HFF-Myc (cell line): Measurements from ENCODE around the gene SPTBN1.

Experiments
- DNase-seq: peaks from one replicate; pipeline ENCODE4 v3.0.0-alpha.2; 2011; ENCODE audit warnings: low read depth; ENCODE audit errors: extremely low read depth
- H3K4me3 ChIP-seq: replicated peaks from 2 replicates; pipeline ENCODE4 v1.5.1; 2011; ENCODE audit warnings: low read depth, mild to moderate bottlenecking, control low read depth, low read length
- TF ChIP-seq, protein P1 (sequence below): IDR thresholded peaks from 2 replicates; pipeline ENCODE4 v1.5.1; 2012; ENCODE audit warnings: mild to moderate bottlenecking, low read depth, low read length, control low read depth; ENCODE audit errors: missing control alignments

SPTBN1 gene

DNA sequence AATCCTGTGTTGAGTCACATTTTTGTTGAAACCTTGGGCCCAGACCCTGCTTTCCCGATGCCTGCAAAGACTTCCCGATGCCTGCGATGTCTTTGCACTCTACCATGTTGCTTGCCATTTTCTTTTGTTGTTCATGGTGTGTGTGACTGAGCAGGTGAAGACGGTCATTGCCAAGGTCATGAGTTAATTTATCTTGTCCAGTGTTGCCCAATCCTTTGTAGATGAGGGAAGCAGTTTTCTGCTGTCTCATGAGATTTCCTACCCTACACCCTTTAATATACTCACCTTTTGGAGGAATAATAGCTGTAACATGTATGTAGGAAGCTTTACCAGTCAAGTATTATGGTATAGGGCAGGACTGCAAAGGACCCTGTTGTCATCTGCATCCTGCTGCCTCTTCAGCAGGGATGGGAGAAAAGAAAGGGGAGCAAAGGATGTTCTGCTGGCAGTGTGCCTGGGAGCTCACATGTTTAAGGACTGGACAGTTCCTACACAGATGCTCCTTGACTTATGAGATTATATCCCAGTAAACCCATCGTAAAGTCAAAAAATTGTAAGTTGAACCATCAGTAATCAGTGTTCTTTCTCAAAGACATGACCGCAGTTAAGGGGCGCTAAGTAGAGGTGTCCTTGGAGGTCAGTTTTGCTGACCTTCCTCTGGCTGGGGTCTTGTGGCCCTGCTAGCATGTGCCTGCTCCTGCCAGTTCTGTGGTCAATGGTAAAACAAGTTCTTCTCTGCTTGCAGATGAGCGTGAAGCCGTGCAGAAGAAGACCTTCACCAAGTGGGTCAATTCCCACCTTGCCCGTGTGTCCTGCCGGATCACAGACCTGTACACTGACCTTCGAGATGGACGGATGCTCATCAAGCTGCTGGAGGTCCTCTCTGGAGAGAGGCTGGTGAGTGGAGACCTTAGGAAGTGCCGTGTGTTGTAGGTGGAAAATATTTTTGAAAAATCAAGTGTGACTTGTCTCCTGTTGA lies 142.5 kb downstream of the SPTBN1 start:
- H3K4me3 ChIP-seq, result no peak overlapping the region
- DNase-seq, result no peak
- TF ChIP-seq, protein P1, sequence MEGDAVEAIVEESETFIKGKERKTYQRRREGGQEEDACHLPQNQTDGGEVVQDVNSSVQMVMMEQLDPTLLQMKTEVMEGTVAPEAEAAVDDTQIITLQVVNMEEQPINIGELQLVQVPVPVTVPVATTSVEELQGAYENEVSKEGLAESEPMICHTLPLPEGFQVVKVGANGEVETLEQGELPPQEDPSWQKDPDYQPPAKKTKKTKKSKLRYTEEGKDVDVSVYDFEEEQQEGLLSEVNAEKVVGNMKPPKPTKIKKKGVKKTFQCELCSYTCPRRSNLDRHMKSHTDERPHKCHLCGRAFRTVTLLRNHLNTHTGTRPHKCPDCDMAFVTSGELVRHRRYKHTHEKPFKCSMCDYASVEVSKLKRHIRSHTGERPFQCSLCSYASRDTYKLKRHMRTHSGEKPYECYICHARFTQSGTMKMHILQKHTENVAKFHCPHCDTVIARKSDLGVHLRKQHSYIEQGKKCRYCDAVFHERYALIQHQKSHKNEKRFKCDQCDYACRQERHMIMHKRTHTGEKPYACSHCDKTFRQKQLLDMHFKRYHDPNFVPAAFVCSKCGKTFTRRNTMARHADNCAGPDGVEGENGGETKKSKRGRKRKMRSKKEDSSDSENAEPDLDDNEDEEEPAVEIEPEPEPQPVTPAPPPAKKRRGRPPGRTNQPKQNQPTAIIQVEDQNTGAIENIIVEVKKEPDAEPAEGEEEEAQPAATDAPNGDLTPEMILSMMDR, result no peak

DNA sequence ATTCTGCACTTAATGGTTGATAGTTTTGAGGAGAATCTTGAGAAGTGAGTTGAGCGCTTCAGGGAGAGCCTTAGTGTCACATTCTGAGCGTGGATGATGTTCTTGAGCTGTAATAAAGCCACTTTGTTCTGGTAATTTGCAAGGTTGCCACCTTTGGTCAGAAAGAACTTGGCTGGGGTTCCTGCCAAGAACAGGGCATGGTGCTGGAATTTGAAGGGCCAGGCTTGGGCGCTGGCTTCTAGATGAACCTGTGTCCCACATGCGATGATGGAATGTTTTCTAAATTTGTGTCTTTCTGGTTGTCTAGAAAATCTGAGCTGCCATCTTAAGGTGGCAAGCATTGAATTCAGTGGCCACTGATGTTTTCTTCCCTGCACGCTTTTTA lies 143.2 kb downstream of the SPTBN1 start:
- no peak overlapping the region for H3K4me3 ChIP-seq
- TF ChIP-seq, protein P1, result no peak
- DNase-seq, result no peak

DNA sequence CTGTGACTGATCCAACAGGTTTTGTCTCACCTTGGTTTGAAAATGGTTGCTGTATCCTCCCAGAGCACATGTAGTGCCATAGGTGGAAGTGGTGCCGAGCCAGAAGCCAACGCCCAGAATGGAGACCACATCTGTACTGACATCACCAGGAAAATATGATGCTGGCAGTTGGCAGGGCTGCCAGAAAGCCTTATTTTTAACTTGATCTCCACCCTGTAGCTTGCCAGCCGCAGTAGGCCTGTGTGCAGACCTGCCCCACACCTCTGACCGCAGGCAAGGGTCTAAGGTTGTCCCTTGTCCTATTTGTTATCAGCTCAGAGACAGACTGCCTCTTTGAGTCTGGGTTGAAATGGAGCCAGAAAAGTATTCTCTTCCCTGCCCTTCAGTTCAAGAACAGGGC lies 143.8 kb downstream of the SPTBN1 start:
- H3K4me3 ChIP-seq, result no peak overlapping the region
- TF ChIP-seq, protein P1, result no peak
- peak; percentile 40 for DNase-seq

DNA sequence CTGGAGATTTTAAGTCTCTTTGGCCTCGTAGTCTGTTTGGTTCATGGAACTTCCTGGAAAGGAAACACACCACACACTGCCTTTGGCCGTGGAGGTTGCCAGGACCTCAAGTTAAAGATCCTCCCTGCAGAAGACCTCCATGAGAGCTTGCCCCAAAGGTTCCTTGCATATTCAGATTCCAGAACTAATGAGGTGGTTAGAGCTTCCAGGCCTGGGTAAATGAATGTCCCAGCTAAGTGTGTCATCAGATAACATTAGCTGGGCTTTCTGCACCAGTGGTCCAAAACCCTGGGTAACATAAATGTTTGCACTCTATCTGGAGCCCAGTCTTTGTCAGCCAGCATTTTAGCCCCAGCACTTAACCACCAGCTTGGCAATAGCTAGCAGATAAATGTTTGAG lies 145.2 kb downstream of the SPTBN1 start:
- TF ChIP-seq, protein P1, result no peak
- no peak for DNase-seq
- H3K4me3 ChIP-seq, result no peak overlapping the region

DNA sequence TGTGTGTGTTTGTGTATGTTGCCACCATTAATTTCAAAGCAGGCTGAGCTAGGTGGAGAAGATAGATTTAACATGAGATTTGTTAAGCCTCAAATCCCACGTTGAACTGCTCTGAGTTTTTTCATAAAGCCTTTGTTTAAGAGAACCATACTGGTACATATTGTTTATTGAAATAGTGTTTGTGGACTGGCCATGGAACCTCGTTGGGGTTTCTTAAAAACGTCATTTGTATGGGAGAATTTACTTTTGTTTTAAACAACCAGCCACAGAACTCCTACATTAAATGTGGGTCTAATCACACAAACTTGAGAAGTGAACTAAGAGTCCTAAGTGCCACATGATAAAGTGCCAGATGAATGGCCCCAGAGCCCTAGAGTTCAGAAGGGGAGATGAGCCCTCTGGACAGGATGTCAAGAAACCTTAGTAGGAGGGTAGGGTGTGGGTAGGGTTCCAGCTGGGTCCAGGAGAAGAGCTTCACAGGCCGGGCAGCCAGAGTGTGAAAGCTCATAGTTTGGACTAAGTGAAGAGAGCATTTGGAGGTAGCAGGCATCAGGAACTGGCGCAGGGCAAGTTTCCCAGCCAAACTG lies 146.7 kb downstream of the SPTBN1 start:
- H3K4me3 ChIP-seq, result no peak overlapping the region
- no peak for DNase-seq
- TF ChIP-seq, protein P1, result no peak

DNA sequence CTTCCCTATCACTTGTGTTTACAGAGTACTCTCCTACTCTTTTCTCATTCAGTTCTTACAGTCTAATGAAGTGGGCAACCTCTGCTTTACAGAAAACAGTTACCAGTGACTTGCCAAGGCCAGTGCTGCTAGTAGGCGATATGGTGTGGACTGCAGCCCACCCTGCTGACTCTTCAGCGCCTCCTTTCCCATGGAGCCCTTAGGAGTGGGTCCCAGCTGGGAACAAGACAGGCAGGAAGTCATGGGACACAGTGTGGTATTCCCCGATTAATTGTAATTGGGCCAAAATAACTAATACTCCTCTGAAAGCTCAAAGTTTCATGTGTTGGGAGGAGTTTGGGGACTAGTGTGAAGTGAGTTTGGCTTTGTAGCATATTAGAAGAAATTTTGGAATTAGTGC lies 147.2 kb downstream of the SPTBN1 start:
- no peak for DNase-seq
- TF ChIP-seq, protein P1, result no peak
- no peak overlapping the region for H3K4me3 ChIP-seq

DNA sequence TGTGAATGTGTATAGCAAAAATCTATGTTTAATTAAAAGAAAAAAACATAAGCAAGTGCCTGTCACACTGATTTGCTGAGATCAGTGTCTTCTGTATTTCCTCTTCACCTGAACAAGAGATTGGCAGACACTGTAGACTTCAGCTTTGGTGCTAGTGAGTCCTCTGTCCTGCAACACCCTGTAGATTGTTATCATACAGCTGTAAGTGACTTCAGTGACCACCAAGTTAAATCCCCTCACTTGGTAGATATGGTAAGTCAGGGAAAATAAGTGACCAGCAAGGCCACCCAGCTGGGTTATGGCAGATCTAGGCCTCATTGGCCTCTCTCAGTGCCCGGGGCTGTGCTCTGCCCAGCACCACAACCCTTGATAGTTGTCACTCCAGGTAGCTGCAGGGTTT lies 147.7 kb downstream of the SPTBN1 start:
- TF ChIP-seq, protein P1, result no peak
- H3K4me3 ChIP-seq, result no peak overlapping the region
- no peak for DNase-seq
